RWPE1 (cell line): Measurements from ENCODE around the gene CPNE5.

Source experiments
- CTCF ChIA-PET: fragments of 350-600 bp; sonication (Branson Sonifier 250); formaldehyde crosslinking; extraction: SDS; loops from one replicate; lab custom pipeline; 2021; lab: Yijun Ruan, JAX
- POLR2A ChIA-PET: fragments of 400-600 bp; formaldehyde crosslinking; extraction: SDS; loops from one replicate; lab custom pipeline; 2020; ENCODE audit warnings: antibody characterized with exemption; ENCODE audit not compliant: low non-redundant PET; lab: Yijun Ruan, JAX
- DNase-seq: peaks from one replicate; pipeline ENCODE4 v3.0.0; 2012; ENCODE audit warnings: low spot score
- H3K27ac ChIP-seq: fragments of 450-650 bp; 2 replicates; pipeline ENCODE4 v1.5.1; 2017
- TF ChIP-seq, protein P1 (sequence below): fragments of 450-650 bp; conservative IDR thresholded peaks from 2 replicates; pipeline ENCODE4 v1.5.1; 2017; ENCODE audit warnings: low read depth, mild to moderate bottlenecking

The CPNE5 gene

DNA sequence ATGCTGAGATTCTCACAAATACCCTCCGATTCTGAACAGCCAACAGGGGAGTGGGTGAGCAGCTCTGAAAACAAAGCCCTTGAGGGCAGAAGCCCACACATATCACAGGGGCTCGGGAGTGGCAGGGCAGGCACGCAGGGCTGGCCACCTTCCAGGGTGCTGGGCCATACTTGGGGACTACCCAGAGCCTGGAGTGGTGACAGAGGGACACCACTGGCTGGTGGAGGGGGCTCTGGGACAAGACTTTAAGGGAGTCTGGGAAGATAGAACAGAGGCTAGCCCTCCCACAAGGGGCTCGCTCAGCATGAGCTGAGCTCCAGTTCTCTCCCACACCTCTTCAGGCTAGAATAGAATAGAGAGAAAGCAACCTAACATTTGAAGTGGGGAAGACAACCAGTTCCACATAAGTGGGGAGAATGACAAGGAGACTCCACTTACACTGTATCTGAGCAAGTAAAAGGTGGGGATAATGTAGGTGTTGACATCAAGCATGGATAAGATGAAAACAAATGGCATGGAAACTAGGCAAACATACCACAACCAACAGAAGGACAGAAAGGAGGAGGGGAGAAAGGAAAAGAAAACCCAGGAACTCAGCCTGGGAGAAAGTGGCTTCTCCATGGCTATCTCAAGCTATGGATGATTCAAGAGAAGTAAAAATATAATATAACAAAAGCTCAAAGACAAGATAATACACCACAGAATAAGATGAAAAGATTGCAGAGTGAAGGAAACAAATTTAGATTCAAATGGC, 28.4 kb upstream of the CPNE5 start:
- H3K27ac ChIP-seq, result no peak overlapping the region
- POLR2A ChIA-PET, result no interaction called here
- DNase-seq, result no peak
- CTCF ChIA-PET, result interaction anchor here (0.6 kb wide), 1 partner anchor 119 kb away, joined by 3 read pairs; no protein-coding TSS in a partner anchor
- TF ChIP-seq, protein P1, sequence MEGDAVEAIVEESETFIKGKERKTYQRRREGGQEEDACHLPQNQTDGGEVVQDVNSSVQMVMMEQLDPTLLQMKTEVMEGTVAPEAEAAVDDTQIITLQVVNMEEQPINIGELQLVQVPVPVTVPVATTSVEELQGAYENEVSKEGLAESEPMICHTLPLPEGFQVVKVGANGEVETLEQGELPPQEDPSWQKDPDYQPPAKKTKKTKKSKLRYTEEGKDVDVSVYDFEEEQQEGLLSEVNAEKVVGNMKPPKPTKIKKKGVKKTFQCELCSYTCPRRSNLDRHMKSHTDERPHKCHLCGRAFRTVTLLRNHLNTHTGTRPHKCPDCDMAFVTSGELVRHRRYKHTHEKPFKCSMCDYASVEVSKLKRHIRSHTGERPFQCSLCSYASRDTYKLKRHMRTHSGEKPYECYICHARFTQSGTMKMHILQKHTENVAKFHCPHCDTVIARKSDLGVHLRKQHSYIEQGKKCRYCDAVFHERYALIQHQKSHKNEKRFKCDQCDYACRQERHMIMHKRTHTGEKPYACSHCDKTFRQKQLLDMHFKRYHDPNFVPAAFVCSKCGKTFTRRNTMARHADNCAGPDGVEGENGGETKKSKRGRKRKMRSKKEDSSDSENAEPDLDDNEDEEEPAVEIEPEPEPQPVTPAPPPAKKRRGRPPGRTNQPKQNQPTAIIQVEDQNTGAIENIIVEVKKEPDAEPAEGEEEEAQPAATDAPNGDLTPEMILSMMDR, result no peak

DNA sequence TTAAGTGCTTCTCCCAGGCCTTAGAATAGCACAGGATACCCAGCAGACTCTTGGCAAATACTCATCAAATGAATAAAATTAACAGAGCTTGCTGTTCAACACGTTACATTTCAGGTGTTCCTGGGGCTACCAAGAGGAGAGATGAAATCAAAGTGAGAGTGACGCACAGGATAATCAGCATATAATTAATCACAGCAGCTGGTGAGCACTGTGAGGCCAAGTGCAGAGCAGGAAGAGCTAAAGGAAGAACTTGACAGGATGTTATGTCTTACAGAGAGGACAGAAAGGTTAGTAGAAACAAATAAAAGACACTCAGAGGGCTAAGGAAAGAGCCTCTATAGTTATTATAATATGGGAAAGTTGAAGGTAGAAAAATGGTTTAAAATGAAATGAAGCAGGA, 26.6 kb upstream of the CPNE5 start:
- POLR2A ChIA-PET, result no interaction called here
- no peak overlapping the region for H3K27ac ChIP-seq
- TF ChIP-seq, protein P1, result no peak
- no peak for DNase-seq
- CTCF ChIA-PET, result interaction anchor here (0.5 kb wide), 1 partner anchor 1265 kb away, joined by 4 read pairs; no protein-coding TSS in a partner anchor

DNA sequence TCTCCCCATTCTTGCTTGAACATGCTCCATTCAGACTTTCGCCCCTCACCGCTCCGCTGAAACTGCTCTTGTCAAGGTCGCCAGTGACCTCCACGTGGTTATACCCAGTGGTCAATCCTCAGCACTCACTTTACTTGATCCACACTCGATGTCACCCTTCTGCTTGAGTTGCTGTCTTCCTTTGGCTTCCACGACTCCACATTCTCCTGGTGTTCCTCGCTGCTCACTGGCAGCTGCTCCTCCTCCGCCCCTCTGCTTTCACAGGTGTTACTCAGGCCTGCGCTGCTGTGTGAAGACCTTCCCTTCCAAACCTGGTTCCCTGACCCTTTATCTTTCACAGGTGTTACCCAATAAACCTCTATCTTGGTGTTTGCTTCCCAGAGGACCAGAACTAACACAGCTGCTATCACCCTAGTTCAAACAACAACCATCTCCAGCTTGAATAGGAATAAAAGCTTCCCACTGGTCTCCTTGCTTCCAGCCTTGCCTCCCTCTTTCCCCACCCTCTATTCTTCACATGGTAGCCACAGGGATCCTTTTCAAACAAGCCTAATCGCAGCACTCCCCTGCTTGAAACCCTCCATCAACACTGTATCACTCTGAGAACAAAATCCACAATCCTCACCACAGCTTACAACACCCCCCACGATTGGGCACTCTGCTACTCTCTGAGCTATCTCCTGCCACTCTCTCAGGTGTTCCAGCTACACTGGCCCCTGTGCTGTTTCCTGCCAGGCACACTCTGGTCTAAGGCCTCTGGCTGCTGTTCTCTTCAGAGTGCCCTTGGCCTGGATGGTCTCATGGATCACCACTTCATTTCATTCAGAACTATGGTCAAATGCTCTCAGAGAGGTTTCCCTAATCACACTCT, 24.7 kb upstream of the CPNE5 start:
- ChIA-PET POLR2A (no interaction called here), CTCF (interaction anchor here (0.5 to 1.3 kb wide), 4 partner anchors 13 to 98 kb away, joined by 3 to 5 read pairs (median 3); no protein-coding TSS in a partner anchor)
- no peak overlapping the region for H3K27ac ChIP-seq
- TF ChIP-seq, protein P1, result no peak
- DNase-seq, result no peak

DNA sequence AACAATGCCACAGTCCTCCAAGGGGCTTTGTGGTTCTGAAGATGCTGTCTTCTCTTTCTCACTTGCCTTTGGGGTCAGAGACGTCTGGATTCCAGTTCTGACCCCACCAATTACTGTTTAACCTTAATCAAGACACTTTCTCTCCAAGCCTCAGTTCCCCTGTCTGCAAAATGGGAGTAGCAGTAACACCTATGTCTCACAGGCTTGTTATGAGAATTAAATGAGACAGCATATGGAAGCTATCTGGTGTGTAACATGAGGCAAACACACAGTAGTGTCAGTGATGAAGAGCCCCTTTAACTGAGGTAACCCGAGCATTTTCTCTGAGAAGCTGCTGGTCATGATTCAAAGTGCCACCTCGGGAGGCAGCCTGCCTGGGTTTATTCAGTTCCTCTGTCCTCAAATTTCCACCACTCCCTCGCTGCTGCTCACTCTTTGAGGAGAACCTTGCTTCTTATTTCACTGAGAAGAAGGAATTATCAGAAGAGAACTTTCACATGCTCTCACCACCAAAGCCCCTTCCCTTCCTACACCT, 23.7 kb upstream of the CPNE5 start:
- ChIA-PET POLR2A (no interaction called here), CTCF (interaction anchor here (0.5 to 1.3 kb wide), 3 partner anchors 12 to 38 kb away, joined by 3 to 5 read pairs (median 3); no protein-coding TSS in a partner anchor)
- DNase-seq, result no peak
- H3K27ac ChIP-seq, result no peak overlapping the region
- TF ChIP-seq, protein P1, result no peak

DNA sequence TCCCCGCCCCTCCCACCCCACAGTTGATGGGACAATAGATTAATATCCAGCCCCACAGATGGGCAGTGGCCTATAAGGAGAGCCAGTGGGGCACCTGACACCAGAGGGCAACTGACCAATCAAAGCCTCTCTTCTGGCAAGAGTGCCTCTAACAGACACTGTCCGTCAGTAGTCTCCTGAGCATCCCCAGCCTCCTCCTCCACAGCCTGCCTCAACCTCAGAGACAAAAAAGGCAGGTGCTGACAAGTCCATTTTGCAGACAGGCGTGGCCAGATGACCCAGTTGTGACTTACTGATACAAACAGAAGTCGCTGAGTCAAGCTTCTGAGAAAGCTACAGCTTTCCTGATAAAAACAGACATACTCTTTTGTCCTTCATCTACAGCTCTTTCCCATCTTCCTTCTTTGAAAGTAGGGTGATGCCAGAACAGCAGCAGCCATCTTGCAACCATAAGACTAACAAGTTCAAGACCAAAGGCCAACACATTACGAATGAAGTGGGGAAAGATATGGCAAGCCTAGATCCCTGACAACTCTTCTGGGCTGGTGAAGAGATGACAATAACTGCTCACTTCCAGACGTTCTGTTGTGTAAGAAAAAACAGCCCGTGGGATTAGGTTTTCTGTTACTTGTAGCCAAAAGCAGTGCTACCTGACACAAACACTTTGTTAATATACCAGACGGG, 23.1 kb upstream of the CPNE5 start:
- DNase-seq, result peak; percentile 63
- peak overlapping the region; percentile 32 for H3K27ac ChIP-seq
- POLR2A ChIA-PET, result no interaction called here
- TF ChIP-seq, protein P1, result no peak
- CTCF ChIA-PET, result interaction anchor here (1.3 kb wide), 1 partner anchor 11 kb away, joined by 5 read pairs; no protein-coding TSS in a partner anchor
